ENCODE measurements around the gene PHF13.
"Not testable (repeated sequence)": the region's sequence is repeated elsewhere in the genome, so short reads cannot be mapped to it uniquely, and the experiment has no call there.

The PHF13 gene

DNA sequence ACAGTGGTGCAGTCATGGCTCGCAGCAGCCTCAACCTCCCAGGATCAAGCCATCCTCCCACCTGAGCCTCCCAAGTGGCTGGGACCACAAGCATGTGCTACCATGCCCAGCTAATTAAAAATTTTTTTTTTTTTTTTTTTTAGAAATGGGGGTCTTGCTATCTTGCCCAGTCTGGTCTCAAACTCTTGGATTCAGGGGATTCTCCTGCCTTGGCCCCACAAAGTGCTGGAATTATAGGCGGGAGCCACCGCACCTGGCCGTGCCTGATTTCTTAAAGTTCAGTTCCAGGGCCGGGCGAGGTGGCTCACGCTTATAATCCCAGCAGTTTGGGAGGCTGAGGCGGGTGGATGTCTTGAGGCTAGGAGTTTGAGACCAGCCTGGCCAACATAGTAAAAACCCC is 17.5 kb downstream of the PHF13 start:
- no peak for DNase-seq

DNA sequence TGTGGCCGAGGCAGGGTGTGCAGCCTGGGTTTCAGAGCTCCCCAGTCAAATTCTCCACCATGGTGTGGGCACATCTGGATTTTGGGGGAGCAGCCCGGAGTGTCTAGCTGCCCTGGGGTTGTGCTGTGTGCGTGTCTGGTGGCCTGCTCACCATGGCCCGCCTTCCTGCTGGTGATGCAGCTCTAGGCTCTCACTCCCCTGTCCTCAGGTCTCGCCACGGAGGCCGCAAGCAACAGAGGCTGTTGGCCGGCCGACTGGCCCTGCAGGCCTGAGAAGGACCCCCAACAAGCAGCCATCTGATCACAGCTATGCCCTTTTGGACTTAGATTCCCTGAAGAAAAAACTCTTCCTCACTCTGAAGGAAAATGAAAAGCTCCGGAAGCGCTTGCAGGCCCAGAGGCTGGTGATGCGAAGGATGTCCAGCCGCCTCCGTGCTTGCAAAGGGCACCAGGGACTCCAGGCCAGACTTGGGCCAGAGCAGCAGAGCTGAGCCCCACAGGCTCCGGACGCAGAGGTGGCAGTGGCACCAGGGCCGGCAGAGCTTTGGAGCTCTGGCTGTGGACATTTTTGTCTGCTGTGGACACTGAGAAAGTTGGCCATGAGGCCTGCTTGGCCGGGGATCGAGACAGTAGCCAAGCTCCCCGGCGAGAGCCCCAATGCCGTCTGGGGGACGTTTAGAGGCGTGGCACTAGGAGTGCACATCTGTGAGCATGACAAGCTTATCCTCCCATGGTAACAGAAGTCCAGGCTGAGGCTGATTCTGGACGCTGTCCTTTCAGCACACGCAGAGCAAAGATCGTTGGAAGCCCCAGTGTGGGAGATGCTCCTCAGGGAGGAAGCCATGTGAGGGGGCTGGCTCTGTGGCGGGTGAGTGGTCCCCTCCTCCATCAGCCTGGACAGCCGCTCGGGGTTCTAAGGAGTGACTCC is 19.3 kb downstream of the PHF13 start:
- DNase-seq = no peak

DNA sequence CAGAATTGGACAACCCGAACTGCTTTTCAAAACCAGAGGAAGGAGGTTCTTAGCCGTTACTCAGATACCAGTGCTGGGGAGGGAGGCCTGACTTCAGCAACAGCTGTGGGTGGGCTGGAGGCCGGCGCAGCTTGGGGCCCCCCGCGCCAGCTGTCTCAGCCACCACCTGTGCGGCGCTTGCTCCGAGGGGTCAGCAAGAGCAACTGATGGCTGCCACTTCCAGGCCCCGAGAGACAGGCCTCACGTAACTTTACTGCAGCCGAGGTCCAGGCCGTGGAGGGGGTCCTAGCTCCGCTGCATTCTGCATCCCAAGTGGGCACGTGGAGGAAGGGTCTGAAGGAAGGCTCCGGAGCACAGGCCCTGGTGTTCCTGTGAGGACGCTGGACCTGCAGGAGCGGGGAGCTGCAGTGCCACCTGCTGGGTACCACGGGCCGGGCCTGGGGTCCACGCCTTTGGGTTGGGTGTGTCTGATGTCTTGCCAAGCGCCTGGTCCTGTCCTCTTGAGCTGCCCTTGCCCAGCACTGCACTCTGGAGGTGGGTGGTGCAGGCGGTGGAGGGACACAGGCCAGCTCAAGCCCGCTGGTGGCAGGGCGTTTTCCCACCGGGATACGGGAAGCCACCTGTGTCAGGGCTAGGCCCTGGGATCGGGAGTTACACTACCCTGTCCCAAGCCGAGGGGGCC is 21.0 kb downstream of the PHF13 start:
- peak; percentile 45 for DNase-seq

DNA sequence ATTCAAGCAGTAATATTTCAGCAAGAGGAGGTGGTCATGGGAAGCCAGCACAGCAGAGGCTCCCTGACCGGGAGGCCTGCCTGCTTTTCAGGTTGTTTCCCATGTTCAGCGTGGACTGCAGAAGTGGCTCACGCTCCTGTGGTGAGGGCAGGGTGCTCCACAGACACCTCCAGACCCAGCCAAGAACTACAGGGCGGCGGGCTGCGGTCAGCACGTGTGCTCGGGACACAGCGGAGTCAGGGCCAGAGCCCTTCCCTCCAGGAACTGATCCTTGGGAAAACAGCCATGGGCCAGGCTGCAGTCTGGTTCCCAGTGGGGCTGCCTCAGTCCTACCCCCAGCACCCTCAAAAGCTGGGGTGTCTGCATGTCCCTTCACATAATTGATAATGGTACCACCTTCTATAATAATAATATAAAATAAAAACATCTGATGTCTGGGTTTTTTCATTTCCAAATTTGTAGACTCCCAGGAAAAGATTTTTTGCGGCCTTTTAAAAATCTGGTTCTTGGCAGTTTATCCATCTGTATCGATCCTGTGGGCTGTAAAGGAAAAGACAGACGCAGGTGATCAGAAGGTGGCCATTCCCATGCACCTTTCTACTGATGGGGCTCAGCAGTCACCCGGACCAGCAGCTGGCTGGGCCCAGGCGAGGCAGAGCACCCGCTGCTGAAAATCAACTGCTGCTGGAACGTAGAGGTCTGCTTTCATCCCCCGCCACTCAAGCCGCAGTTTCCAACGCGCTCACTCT is 21.8 kb downstream of the PHF13 start:
- DNase-seq = no peak

DNA sequence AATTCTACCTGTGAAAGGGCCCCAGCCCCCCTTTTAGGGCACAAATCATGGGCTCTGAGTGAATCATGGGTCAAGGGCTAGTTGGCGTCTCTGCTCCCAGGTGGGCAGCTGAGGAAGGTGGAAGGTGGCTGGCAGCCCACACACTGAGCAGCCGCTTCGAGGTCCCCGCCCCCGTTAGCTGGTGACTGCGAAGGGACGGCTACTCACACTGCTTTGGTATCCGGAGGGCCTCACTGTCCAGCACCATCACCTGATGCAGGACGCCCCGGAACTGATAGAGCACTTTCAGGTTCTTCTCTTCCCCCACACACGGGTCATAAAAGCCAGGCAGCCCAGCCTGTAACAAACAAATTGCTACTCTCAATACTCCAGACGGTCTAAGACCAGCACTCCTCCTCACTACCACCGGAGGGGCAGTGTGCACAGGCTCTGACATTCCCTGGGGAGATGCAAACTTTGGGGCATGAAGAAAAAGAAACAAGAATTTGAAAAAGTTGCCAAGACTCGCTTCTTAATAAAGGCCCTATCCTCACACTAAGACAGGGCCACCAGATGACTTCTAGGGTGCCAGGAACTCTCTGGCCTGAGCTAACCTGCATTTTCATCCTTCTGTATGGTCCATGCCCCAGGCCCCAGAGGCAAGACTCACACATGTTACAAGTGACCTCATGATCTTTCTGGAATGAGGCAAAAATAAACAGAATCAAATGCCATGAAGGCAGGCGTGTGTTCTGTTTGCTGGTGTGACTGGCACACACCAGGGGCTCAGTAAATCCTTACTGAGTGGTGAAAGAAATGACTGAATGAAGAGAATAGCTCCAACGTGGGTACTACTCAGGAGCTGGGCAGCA is 22.6 kb downstream of the PHF13 start:
- no peak for DNase-seq

DNA sequence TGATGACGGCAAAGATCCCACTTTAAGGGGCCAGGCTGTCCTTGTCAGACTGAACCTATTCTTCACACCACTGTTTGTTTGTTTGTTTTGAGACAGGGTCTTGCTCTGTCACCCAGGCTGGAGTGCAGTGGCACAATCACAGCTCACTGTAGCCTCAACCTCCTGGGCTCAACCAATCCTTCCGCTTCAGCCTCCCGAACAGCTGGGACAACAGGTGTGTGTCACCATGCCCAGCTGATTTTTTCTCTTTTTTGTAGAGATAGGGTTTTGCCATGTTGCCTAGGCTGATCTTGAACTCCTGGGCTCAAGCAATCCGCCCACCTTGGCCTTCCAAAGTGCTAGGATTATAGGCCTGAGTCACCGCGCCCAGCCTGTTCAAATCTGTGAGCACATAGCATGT is 23.2 kb downstream of the PHF13 start:
- not testable (repeated sequence) for DNase-seq

DNA sequence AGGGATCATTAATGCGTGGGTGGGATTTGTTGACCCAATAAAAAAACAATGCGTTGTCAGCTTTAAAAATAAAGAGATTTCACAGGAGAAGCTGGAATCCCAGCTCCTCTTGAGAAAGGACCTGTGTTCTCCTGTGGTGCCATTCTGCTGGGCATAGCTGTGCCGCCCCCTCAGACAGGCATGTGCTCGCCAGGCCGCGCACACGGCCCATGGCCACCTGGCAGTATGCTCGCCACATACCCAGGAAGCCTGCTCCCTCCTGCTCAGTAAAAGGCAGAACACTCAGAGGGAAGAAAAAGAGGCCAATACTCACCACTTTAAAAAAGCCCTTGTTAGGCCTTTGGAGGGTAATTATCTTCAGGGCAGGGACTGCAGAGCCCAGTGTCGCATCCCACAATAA is 24.2 kb downstream of the PHF13 start:
- no peak for DNase-seq

DNA sequence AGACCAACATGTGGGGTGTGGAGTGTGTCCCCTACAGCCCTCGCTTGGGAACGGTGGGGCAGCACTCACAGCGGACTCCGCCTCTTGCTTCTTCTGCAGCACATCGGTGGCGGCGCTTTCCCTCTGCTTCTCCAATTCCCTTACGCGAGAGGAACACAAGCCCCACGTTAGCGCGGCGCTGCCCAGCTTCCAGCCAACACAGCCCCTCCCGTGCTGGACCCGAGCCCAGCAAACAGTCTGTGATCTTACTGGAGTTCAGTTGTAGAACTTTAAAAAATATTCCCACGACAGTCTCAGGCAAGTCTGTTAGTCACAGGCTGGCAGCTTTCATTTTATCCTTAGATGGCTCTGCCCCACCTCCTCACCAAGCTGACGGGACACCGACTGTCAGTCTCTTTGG is 24.7 kb downstream of the PHF13 start:
- no peak for DNase-seq

DNA sequence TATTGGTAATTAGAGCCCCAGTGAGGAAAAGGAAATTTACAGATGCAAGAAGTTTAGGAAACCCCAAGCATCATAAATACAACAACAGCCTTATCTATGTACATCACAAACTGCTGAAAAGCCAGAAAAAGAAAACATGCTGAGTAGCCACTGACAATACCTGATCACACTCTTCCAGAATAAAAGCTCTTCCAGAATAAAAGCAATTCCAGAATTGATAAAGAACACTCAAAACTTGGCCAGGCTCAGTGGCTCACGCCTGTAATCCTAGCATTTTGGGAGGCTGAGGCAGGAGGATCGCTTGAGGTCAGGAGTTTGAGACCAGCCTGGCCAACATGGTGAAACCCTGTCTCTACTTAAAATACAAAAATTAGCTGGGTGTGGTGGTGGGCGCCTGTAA is 27.3 kb downstream of the PHF13 start:
- not testable (repeated sequence) for DNase-seq

DNA sequence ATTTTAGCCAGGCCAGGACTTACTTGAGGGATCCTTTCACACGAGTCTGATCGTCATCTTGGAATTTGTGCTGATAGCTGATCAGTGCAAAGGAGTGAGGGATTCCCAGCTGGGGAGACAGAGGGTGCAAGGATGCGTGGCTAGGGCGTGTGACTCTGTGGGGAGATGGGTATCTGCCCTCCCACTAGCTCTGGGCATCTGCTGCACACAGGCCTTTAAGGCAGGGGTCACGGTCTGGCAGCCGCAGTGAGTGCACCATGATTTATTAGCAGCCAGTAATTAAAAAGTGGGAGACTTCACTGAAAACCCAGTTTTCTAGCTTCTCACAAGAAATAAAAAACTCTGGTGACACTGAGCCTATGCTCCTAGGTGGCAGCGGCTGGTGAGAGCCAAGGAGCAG is 31.5 kb downstream of the PHF13 start:
- DNase-seq = no peak

DNA sequence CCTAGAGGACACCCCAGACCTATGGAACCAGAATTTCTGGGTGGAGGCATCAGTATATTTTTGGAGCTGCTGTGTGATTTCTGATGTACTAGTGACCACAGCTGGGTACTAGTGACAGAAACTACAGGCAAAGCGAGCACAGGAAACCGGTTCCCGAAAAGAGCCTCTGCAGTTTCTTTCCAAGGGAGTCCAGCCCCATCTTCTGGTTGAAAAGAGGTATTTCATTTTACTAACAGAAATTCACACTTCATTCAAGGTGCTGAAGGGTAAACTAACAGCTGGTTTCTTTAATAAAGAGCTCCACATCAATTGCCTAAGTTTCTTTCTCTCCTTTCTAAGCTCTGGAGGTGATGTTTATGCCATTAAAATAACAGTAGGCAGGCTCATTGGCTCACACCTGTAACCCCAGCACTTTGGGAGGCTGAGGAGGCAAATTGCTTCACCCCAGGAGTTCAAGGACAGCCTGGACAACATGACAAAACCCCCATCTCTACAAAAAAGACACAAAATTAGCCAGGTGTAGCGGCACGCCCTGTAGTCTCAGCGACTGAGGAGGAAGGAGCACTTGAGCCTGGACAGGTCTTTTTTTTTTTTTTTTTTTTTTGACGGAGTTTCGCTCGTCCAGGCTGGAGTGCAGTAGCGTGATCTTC is 33.1 kb downstream of the PHF13 start:
- peak; percentile 63 for DNase-seq

DNA sequence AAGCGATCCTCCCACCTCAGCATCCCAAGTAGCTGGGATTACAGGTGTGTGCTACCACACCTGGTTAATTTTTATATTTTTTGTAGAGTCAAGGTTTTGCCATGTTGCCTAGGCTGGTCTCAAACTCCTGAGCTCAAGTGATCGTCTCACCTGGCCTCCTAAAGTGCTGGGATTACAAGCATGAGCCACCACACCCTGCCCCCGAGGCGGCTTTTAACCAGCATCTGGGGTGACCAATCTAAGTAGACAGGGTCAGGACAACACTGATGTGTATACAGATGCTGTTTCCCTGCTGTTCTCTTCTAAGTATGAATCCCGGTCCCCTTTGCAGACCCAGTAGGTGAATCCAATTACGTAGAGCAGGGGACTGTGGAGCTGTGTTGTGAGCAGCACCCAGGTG is 35.0 kb downstream of the PHF13 start:
- no peak for DNase-seq

DNA sequence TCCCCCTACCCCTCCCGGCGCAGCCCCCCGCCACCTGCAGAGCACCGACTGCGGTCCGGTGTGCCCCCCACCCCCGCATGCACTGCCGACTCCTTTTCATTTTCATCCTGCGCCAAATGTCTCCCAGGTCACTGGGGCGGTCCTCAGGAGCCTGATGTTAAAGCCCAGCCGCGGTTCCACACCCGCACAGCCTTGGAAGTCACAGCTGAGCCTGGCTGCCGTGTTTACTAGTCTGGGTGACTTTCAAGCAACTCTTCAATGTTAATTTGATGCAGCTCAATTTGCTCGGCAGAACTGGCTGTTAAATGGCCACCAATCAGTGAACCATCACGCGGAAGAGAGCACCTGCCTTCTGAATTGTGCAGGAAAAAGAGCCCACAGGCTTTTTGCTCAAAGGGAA is 38.4 kb downstream of the PHF13 start:
- DNase-seq = no peak

DNA sequence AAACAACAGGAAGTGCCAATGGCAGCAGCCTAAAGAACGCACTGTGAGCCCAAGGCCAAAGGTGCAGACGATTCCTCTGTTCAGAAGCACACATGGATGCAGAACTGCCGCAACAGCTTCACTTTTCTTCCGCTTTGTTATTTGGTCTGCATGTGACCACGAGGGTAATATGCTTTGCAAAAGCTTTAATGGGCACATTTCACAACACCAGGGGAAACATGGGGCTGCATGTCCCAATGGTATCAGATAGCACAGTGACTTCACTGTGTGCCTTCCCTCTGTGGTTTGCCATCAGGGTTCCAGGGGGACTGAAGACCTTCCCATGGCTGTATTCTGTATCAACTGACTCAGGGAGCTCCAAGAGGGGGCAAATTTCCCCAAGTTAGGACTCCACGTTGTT is 39.5 kb downstream of the PHF13 start:
- no peak for DNase-seq

DNA sequence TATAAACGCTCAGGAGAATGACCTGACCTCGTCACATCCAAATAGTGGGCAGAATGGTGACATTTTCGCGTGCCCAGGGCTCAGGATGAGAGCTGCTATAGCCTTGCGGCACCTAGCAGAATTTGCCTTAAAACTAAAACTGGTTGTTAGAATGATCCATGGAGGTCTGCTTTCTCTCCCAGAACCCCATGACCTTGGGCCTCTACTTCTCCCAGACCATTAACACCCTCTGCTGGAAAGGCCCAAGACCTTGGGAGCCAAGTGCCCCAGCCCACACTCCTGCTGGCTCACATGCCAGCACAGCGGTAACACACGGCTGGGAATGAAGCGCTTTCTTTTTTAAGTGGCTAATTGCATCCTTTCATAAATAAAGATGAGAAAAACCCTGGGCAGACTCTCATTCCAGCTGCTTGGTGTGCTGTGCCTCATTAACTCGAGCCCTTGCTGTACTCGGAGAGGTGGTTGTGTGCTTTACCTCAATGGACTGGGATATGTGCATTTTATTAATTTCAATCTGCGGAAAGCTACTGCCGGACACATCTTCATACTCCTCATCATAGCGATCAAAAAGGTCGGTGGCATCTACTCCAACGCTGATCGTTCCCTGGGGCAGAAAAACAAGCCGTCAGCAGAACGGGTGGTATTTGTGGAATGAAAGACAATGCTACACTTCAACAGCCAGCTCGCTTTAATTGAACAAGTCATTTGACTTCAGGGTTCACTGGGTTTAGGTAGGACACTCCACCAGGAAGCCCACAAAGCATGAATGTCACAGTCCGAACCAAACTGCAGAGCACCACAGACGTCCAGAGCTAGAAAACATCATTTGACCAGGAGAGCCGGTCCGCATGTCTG is 40.1 kb downstream of the PHF13 start:
- DNase-seq = no peak

DNA sequence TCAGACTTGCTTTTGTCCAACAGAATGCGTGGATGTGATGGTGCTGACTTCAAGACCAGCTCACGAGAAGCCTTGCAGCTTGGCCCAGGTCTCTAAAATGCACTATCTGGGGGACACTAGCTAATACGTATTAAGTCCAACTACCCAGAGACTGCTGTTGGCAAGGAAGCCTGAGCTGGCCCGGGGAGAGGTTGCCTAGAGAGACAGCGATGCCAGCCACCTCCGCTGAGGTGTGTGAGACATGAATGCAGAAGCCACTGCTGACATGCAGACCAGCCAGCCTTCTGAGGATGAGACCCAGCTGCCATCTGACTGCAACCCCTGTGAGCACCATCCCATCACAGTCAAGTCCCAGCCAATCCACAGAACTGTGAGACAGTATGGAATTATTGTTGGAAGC is 43.6 kb downstream of the PHF13 start:
- no peak for DNase-seq

DNA sequence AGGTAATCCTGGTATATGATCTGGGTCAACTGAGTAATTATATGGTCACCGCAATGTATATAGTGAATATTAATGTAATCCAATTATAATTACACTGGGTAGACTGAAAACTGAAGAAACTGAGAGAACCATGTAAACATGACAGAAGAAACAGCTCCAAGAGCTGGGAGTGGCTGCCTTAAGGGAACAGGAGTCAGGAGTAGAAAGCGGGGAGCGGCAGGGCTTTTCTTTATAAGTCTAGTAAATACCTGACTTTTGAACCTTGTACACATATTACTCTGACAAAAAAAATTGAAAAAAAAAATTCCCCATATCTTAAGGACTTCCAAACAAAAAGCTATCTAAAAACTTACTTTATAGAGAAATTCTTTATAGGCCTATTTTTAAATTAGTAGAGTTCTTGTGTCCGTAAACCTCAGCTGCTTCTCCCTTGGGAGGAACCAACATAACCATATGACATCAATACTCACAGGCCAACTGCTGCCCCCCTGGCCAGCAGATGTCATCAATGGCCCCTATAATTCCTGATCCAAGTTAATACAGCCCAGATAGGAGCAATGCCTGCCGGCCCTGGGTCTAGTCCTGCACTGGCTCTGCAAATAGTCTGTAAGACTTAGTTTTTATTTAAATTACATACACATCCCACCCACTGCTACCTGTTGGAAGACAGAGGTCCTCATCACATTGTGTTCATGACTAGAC is 45.0 kb downstream of the PHF13 start:
- no peak for DNase-seq

DNA sequence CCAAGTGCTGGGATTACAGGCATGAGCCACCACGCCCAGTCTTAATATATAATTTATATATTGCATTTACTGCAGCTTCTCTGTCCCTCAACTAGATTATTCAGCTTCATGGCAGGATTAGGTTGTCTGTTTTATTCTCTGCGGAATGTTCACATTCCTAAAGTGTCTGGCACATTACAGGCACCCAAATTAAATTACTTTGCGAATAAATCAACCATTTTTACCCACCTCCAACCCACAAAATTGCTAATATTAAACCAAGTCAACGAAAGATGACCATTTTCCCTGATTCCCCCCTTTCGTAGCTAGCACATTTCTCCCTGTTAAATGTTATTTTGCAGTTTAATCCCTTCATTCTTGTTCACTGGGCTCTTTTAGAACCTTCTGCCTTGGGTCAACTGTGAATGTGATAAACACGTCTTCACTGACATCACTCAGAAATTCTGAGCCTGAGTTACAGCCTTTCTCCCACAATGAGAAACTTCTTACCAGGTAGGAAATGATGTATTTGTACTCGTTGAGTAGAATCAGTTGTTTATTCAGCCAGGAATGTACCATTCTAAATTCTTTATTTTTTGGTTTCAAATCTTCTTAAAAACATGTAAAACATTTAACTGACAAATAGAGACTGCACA is 47.0 kb downstream of the PHF13 start:
- DNase-seq = no peak

DNA sequence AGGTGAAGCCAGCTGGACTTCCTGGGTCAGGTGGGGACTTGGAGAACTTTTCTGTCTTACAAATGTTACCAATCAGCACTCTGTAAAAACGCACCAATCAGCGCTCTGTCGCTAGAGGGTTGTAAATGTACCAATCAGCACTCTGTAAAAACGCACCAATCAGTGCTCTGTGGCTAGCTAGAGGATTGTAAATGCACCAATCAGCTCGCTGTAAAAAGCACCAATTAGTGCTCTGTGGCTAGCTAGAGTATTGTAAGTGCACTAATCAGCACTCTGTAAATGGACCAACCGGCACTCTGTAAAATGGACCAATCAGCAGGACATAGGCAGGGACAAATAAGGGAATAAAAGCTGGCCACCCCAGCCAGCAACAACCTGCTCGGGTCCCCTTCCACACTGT is 48.9 kb downstream of the PHF13 start:
- not testable (repeated sequence) for DNase-seq

DNA sequence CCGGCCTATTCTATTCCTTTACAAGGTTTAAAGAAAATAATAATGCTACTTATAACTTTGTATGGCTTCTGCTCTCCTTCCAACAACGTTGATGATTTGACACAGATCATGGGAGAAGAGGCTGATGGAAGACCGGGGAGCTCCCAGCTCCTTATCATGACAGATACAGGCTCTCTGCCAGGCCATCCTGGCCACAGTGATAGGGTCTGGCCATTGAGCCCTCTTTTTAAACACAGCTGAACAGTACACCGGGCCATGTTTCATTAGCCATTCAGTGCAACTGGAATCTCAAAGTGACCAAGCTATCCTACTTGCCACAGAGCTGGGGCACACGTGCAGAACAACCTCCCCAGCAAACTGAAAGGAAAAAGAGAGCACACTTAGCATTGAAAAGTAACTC is 53.2 kb downstream of the PHF13 start:
- no peak for DNase-seq
